Measurements from ENCODE around the gene CLEC4A.
"Not testable (repeated sequence)": the region's sequence is repeated elsewhere in the genome, so short reads cannot be mapped to it uniquely, and the experiment has no call there.

DNA sequence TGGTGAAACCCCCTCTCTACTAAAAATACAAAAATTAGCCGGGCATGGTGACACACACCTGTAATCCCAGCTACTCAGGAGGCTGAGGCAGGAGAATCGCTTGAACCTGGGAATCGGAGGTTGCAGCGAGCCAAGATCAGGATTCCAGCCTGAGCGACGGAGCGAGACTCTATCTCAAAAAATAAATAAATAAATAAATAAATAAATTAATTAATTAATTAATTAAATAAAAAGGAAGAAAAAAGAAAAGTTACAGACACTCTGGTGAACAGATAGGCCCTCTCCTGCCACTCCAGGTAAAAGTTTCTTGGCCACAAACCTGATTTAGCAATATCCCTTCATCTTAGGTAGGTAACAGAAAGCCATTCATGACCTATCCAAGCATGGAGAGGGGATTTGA, 59.5 kb downstream of the CLEC4A start:
- TF ChIP-seq EP300 (IDR thresholded peaks at IDR 0.05; ENCODE audit: borderline replicate concordance in 1 of 2, low read depth in 2 of 2, low read length in 2 of 2); TBP (IDR thresholded peaks at IDR 0.05; ENCODE audit: low read depth, low read length): not testable (repeated sequence)
